HepG2 (cell line): ENCODE results near the gene CDH1. TPM values are rescaled to one million over a fixed set of nuclear protein-coding genes. Genes with fewer than 3 reads are reported as not detected.

Source experiments
- DRAP1 ChIP-seq: IDR thresholded peaks from 2 replicates; pipeline ENCODE4 v1.6.1; 2016; ENCODE audit warnings: missing genetic modification reagents, missing compliant biosample characterization
- GMEB2 ChIP-seq: IDR thresholded peaks from 2 replicates; pipeline ENCODE4 v1.6.1; 2016; ENCODE audit warnings: missing biosample characterization, missing genetic modification reagents, low read depth
- HMG20B ChIP-seq: conservative IDR thresholded peaks from 2 replicates; pipeline ENCODE4 v1.6.1; 2016; ENCODE audit warnings: missing genetic modification reagents, missing compliant biosample characterization
- KLF12 ChIP-seq: sonication (generic); formaldehyde crosslinking; IDR thresholded peaks from 2 replicates; pipeline ENCODE4 v1.4.0; 2020; ENCODE audit warnings: missing genetic modification reagents, borderline replicate concordance
- MED8 ChIP-seq: sonication (generic); formaldehyde crosslinking; IDR thresholded peaks from 2 replicates; pipeline ENCODE4 v1.8.1; 2023; ENCODE audit warnings: mild to moderate bottlenecking, missing genetic modification reagents; ENCODE audit not compliant: insufficient replicate concordance
- NAIF1 ChIP-seq: sonication (generic); formaldehyde crosslinking; IDR thresholded peaks from 2 replicates; pipeline ENCODE4 v1.5.0; 2020; ENCODE audit warnings: mild to moderate bottlenecking, missing genetic modification reagents, borderline replicate concordance
- NFYB ChIP-seq: sonication (generic); formaldehyde crosslinking; IDR thresholded peaks from 2 replicates; pipeline ENCODE4 v1.4.0; 2020; ENCODE audit warnings: missing genetic modification reagents
- SRSF1 ChIP-seq: fragments of 200-400 bp; formaldehyde crosslinking; optimal IDR thresholded peaks from 2 replicates; pipeline ENCODE3; 2017; ENCODE audit warnings: mild to moderate bottlenecking, low read depth, low read length, moderate library complexity
- ZBTB8A ChIP-seq: sonication (generic); formaldehyde crosslinking; IDR thresholded peaks from 2 replicates; pipeline ENCODE4 v1.4.0; 2020; ENCODE audit warnings: mild to moderate bottlenecking, low read depth, missing genetic modification reagents, borderline replicate concordance
- ZNF432 ChIP-seq: sonication (generic); formaldehyde crosslinking; IDR thresholded peaks from 2 replicates; pipeline ENCODE4 v1.5.0; 2020; ENCODE audit warnings: missing genetic modification reagents, mild to moderate bottlenecking, borderline replicate concordance
- ZNF503 ChIP-seq: sonication (generic); formaldehyde crosslinking; IDR thresholded peaks from 2 replicates; pipeline ENCODE4 v1.4.0; 2020; ENCODE audit warnings: missing genetic modification reagents
- ZNF552 ChIP-seq: sonication (generic); formaldehyde crosslinking; IDR thresholded peaks from 2 replicates; pipeline ENCODE4 v1.9.0; 2022; ENCODE audit warnings: missing genetic modification reagents, mild to moderate bottlenecking, borderline replicate concordance
- ZNF629 ChIP-seq: sonication (generic); formaldehyde crosslinking; conservative IDR thresholded peaks from 2 replicates; pipeline ENCODE4 v1.5.0; 2020; ENCODE audit warnings: missing genetic modification reagents
- polyA plus RNA-seq, 8 experiments: library from polyadenylated mRNA; depleted of rRNA in 3 of 8; stranded (reverse) in 7 of 8; unstranded in 1 of 8; fragments of >200 nt; fragmentation: Illumina TruSeq in 4 of 8; extraction: Trizol in 4 of 8; gene quantifications; 2 replicates each; pipeline versions ENCODE4 v1.2.1 to v1.2.3, GENCODE V29; 2011 to 2016; ENCODE audit warnings: low read depth in 4 of 8, missing spikeins in 1 of 8, mixed read lengths in 1 of 8; ENCODE audit not compliant: insufficient read depth in 1 of 8
- total RNA-seq, 5 experiments: library from RNA; depleted of rRNA; stranded (reverse); fragments of >200 nt; fragmentation: Illumina TruSeq; extraction: Trizol; gene quantifications; 2 replicates each; pipeline ENCODE4 v1.2.3, GENCODE V29; 2016; ENCODE audit warnings: low read depth in 1 of 5
- TF ChIP-seq, protein P1 (sequence below): sonication (generic); formaldehyde crosslinking; IDR thresholded peaks from 2 replicates; pipeline ENCODE4 v1.5.0; 2020; ENCODE audit warnings: missing genetic modification reagents
- TF ChIP-seq, protein P2 (sequence below): sonication (generic); formaldehyde crosslinking; IDR thresholded peaks from 2 replicates; pipeline ENCODE4 v1.4.0; 2020; ENCODE audit warnings: mild to moderate bottlenecking, missing genetic modification reagents
- TF ChIP-seq, protein P3 (sequence below): sonication (generic); formaldehyde crosslinking; IDR thresholded peaks from 2 replicates; pipeline ENCODE4 v1.4.0; 2020; ENCODE audit warnings: missing genetic modification reagents; ENCODE audit errors: not compliant biosample characterization
- TF ChIP-seq, protein P4 (sequence below): sonication (generic); formaldehyde crosslinking; IDR thresholded peaks from 2 replicates; pipeline ENCODE4 v1.4.0; 2020; ENCODE audit warnings: missing genetic modification reagents

CDH1 gene
- total and polyA plus RNA-seq, 2 of the 13 experiments (the other 11 are each of a cell fraction or from before 2014, with no cell fraction given): 0.95 to 9.8 TPM

DNA sequence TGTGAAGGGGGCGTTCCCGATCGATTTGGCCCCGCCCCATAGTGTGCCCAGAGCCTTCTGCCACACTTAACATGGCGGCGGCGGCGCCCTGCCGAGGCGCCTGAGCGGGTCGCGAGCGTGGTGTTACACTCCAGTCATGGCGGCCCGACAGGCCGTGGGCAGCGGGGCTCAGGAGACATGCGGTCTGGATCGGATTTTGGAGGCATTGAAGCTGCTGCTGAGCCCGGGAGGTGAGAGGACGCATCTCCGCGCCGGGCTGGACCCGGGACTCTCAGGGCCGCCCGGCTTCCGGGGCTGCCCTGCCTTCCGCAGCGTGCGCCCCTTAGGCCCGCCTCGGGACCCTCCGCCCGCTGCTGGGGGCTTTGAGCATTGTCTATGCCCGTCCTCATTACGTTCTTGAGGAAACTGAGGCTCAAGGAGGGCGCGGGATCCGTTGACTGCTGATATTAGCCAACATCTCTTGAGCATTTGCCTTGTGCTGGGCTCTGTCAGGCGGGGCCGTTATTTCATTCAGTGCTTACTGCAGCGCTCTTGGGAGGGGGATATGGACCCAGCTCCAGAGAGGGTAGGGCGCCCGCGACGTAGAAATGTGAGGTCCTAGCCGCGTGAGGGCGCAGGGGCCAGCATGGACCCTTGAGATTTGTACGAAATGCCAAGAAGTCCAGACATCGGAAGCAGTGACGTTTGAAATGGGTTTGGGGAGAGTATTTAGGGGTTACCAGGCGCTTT lies 106.6 kb downstream of the CDH1 start, which contains the start of gene TANGO6 (continued):
- TF ChIP-seq SRSF1 (peak; percentile 71), ZNF503 (CRISPR knock-in tag) (peak; percentile 53; the same call in 1 of the 2 replicates), MED8 (CRISPR knock-in tag) (no peak), GMEB2 (CRISPR knock-in tag) (no peak), KLF12 (CRISPR knock-in tag) (peak; percentile 44; the same call in 1 of the 2 replicates), ZNF629 (CRISPR knock-in tag) (no peak; the same call in 1 of the 2 replicates), NFYB (no peak), ZNF552 (CRISPR knock-in tag) (no peak; the same call in 1 of the 2 replicates), HMG20B (no peak; the same call in 1 of the 2 replicates), ZNF432 (CRISPR knock-in tag) (no peak), NAIF1 (CRISPR knock-in tag) (peak; percentile 85; the same call in 1 of the 2 replicates), DRAP1 (CRISPR knock-in tag) (peak; percentile 82; the same call in 1 of the 2 replicates), ZBTB8A (peak; percentile 96; the same call in 1 of the 2 replicates)
- TF ChIP-seq, protein P1, sequence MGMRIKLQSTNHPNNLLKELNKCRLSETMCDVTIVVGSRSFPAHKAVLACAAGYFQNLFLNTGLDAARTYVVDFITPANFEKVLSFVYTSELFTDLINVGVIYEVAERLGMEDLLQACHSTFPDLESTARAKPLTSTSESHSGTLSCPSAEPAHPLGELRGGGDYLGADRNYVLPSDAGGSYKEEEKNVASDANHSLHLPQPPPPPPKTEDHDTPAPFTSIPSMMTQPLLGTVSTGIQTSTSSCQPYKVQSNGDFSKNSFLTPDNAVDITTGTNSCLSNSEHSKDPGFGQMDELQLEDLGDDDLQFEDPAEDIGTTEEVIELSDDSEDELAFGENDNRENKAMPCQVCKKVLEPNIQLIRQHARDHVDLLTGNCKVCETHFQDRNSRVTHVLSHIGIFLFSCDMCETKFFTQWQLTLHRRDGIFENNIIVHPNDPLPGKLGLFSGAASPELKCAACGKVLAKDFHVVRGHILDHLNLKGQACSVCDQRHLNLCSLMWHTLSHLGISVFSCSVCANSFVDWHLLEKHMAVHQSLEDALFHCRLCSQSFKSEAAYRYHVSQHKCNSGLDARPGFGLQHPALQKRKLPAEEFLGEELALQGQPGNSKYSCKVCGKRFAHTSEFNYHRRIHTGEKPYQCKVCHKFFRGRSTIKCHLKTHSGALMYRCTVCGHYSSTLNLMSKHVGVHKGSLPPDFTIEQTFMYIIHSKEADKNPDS (CRISPR knock-in tag): peak; percentile 81; the same call in 1 of the 2 replicates
- TF ChIP-seq, protein P2, sequence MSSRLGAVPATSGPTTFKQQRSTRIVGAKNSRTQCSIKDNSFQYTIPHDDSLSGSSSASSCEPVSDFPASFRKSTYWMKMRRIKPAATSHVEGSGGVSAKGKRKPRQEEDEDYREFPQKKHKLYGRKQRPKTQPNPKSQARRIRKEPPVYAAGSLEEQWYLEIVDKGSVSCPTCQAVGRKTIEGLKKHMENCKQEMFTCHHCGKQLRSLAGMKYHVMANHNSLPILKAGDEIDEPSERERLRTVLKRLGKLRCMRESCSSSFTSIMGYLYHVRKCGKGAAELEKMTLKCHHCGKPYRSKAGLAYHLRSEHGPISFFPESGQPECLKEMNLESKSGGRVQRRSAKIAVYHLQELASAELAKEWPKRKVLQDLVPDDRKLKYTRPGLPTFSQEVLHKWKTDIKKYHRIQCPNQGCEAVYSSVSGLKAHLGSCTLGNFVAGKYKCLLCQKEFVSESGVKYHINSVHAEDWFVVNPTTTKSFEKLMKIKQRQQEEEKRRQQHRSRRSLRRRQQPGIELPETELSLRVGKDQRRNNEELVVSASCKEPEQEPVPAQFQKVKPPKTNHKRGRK: no peak
- TF ChIP-seq, protein P3, sequence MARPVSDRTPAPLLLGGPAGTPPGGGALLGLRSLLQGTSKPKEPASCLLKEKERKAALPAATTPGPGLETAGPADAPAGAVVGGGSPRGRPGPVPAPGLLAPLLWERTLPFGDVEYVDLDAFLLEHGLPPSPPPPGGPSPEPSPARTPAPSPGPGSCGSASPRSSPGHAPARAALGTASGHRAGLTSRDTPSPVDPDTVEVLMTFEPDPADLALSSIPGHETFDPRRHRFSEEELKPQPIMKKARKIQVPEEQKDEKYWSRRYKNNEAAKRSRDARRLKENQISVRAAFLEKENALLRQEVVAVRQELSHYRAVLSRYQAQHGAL (CRISPR knock-in tag): no peak
- TF ChIP-seq, protein P4, sequence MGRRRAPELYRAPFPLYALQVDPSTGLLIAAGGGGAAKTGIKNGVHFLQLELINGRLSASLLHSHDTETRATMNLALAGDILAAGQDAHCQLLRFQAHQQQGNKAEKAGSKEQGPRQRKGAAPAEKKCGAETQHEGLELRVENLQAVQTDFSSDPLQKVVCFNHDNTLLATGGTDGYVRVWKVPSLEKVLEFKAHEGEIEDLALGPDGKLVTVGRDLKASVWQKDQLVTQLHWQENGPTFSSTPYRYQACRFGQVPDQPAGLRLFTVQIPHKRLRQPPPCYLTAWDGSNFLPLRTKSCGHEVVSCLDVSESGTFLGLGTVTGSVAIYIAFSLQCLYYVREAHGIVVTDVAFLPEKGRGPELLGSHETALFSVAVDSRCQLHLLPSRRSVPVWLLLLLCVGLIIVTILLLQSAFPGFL (CRISPR knock-in tag): peak; percentile 77; the same call in 1 of the 2 replicates
